H1 (cell line): ENCODE measurements around the gene SPC24. TPM values are rescaled to one million over a fixed set of nuclear protein-coding genes. Genes with fewer than 3 reads are reported as not detected.

Experiments used
- CTCF ChIA-PET: fragments of 300-600 bp; sonication (Branson Sonifier 250); formaldehyde crosslinking; loops from one replicate; lab custom pipeline; 2021; ENCODE audit not compliant: partially characterized antibody; lab: Charles Lee
- POLR2A ChIA-PET: fragments of 300-600 bp; sonication (Branson Sonifier 250); formaldehyde crosslinking; loops from one replicate; lab custom pipeline; 2021; ENCODE audit warnings: inconsistent platforms; ENCODE audit not compliant: partially characterized antibody; lab: Charles Lee
- DNase-seq, 2 experiments: peaks; one replicate each; pipeline versions ENCODE4 v3.0.0 to v3.0.0-alpha.2; 2010 to 2022; ENCODE audit warnings: low spot score in 2 of 2, low read depth in 1 of 2, mixed read lengths in 1 of 2
- FAIRE-seq: peaks from 2 replicates; lab custom pipeline; 2011; peaks lifted over from hg19 to GRCh38; lab: Jason Lieb, UNC
- H2AFZ ChIP-seq: 2 replicates; pipeline ENCODE4 v1.8.1; 2012; ENCODE audit warnings: low read length, inconsistent platforms
- H2AK5ac ChIP-seq: 2 replicates; pipeline ENCODE4 v1.6.1; 2013; ENCODE audit warnings: low read depth, low read length
- H2BK120ac ChIP-seq: replicated peaks from 2 replicates; pipeline ENCODE3; 2013; ENCODE audit warnings: low read depth, low read length, inconsistent platforms
- H2BK12ac ChIP-seq: 2 replicates; pipeline ENCODE4 v1.6.1; 2013; ENCODE audit warnings: low read depth, low read length
- H2BK15ac ChIP-seq: 2 replicates; pipeline ENCODE4 v1.6.1; 2013; ENCODE audit warnings: low read length
- H2BK20ac ChIP-seq: 2 replicates; pipeline ENCODE4 v1.6.1; 2013; ENCODE audit warnings: low read length
- H2BK5ac ChIP-seq: 2 replicates; pipeline ENCODE4 v1.6.1; 2013; ENCODE audit warnings: low read depth, low read length
- H3K14ac ChIP-seq: 2 replicates; pipeline ENCODE4 v1.6.1; 2013; ENCODE audit warnings: inconsistent platforms; ENCODE audit not compliant: insufficient read length
- H3K18ac ChIP-seq: 2 replicates; pipeline ENCODE4 v1.6.1; 2013; ENCODE audit warnings: low read length; ENCODE audit errors: extremely low read depth
- H3K23ac ChIP-seq: 2 replicates; pipeline ENCODE4 v1.6.1; 2013; ENCODE audit warnings: inconsistent platforms; ENCODE audit not compliant: insufficient read length
- H3K23me2 ChIP-seq: 2 replicates; pipeline ENCODE4 v1.6.1; 2013; ENCODE audit warnings: low read depth, low read length
- H3K27ac ChIP-seq: 2 replicates; pipeline ENCODE4 v1.6.1; 2011; ENCODE audit warnings: low read depth, low read length, inconsistent platforms
- H3K27me3 ChIP-seq, 4 experiments: replicated peaks in 1 of 4; 1 replicate in 1 of 4; 2 replicates in 3 of 4; pipeline versions ENCODE4 v1.6.1 to v1.8.1; 2011 to 2013; ENCODE audit warnings: low read length in 3 of 4, mild to moderate bottlenecking in 3 of 4, inconsistent platforms in 2 of 4, mixed read lengths in 2 of 4, moderate library complexity in 1 of 4; ENCODE audit not compliant: control insufficient read depth in 3 of 4, insufficient read depth in 3 of 4; ENCODE audit errors: extremely low read depth in 1 of 4
- H3K36me3 ChIP-seq, 4 experiments: 2 replicates each; pipeline versions ENCODE4 v1.6.1 to v1.8.1; 2011 to 2013; ENCODE audit warnings: mild to moderate bottlenecking in 4 of 4, low read length in 3 of 4, moderate library complexity in 2 of 4, control low read depth in 1 of 4, inconsistent platforms in 1 of 4; ENCODE audit not compliant: insufficient read depth in 4 of 4, control insufficient read depth in 2 of 4
- H3K4ac ChIP-seq: replicated peaks from 2 replicates; pipeline ENCODE3; 2013; ENCODE audit warnings: low read length, low read depth, mixed read lengths, inconsistent platforms; ENCODE audit not compliant: insufficient read length
- H3K4me1 ChIP-seq, 4 experiments: replicated peaks in 1 of 4; 1 replicate in 1 of 4; 2 replicates in 3 of 4; pipeline versions ENCODE4 v1.6.1 to v1.8.1; 2011 to 2013; ENCODE audit warnings: low read length in 3 of 4, inconsistent platforms in 2 of 4, mixed read lengths in 1 of 4; ENCODE audit not compliant: insufficient read depth in 4 of 4, control insufficient read depth in 3 of 4
- H3K4me2 ChIP-seq, 2 experiments: 2 replicates each; pipeline versions ENCODE4 v1.6.1 to v1.8.1; 2011 to 2013; ENCODE audit warnings: low read depth in 2 of 2, low read length in 2 of 2, control low read depth in 1 of 2, inconsistent platforms in 1 of 2, mild to moderate bottlenecking in 1 of 2; ENCODE audit not compliant: insufficient read depth in 1 of 2
- H3K4me3 ChIP-seq, 4 experiments: fragments of 200-600, 300-600 bp in 1 of 4; sonication (generic), shearing (Covaris generic), sonication (Bioruptor Twin) in 1 of 4; 2 replicates each; pipeline versions ENCODE4 v1.5.1 to v1.8.1; 2011 to 2016; ENCODE audit warnings: low read length in 4 of 4, low read depth in 3 of 4, control low read depth in 2 of 4, inconsistent platforms in 2 of 4, mild to moderate bottlenecking in 2 of 4, mixed read lengths in 1 of 4, moderate library complexity in 1 of 4; ENCODE audit not compliant: insufficient read depth in 2 of 4; ENCODE audit errors: extremely low read depth in 1 of 4
- H3K56ac ChIP-seq: replicated peaks from 2 replicates; pipeline ENCODE3; 2013; ENCODE audit warnings: low read depth, mild to moderate bottlenecking, mixed read lengths, low read length, inconsistent platforms; ENCODE audit not compliant: insufficient read length
- H3K79me1 ChIP-seq: 2 replicates; pipeline ENCODE4 v1.6.1; 2013; ENCODE audit warnings: low read depth, low read length, control low read depth
- H3K79me2 ChIP-seq, 2 experiments: 2 replicates each; pipeline versions ENCODE4 v1.6.1 to v1.8.1; 2012 to 2013; ENCODE audit warnings: low read length in 2 of 2, mild to moderate bottlenecking in 2 of 2, inconsistent platforms in 1 of 2; ENCODE audit not compliant: insufficient read depth in 2 of 2, control insufficient read depth in 1 of 2
- H3K9ac ChIP-seq, 4 experiments: replicated peaks in 1 of 4; 1 replicate in 1 of 4; 2 replicates in 3 of 4; pipeline versions ENCODE4 v1.6.1 to v1.8.1; 2011 to 2013; ENCODE audit warnings: low read depth in 3 of 4, low read length in 3 of 4, control low read depth in 2 of 4, mild to moderate bottlenecking in 2 of 4, moderate library complexity in 2 of 4, inconsistent platforms in 1 of 4; ENCODE audit errors: extremely low read depth in 1 of 4
- H3K9me3 ChIP-seq, 2 experiments: 2 replicates each; pipeline versions ENCODE4 v1.6.1 to v1.8.1; 2012 to 2013; ENCODE audit warnings: mild to moderate bottlenecking in 2 of 2, moderate library complexity in 2 of 2, control low read depth in 1 of 2, inconsistent platforms in 1 of 2, low read depth in 1 of 2, low read length in 1 of 2, mixed read lengths in 1 of 2; ENCODE audit not compliant: insufficient read depth in 2 of 2
- H4K20me1 ChIP-seq, 2 experiments: replicated peaks in 1 of 2; 2 replicates each; pipeline versions ENCODE3 to v1.8.1; 2011 to 2013; ENCODE audit warnings: inconsistent platforms in 2 of 2, low read length in 2 of 2, mild to moderate bottlenecking in 1 of 2; ENCODE audit not compliant: insufficient read depth in 2 of 2, control insufficient read depth in 1 of 2
- H4K5ac ChIP-seq: 2 replicates; pipeline ENCODE4 v1.6.1; 2013; ENCODE audit warnings: low read length, low read depth, mixed read lengths, inconsistent platforms; ENCODE audit not compliant: insufficient read length
- H4K8ac ChIP-seq: 2 replicates; pipeline ENCODE4 v1.8.0; 2013; ENCODE audit warnings: mild to moderate bottlenecking, moderate library complexity, low read length, inconsistent platforms; ENCODE audit not compliant: insufficient read depth; ENCODE audit errors: extremely low read depth
- H4K91ac ChIP-seq: replicated peaks from 2 replicates; pipeline ENCODE3; 2013; ENCODE audit warnings: low read length, mixed read lengths, inconsistent platforms; ENCODE audit not compliant: insufficient read length
- ATF2 ChIP-seq: IDR thresholded peaks from 2 replicates; pipeline ENCODE4 v1.6.1; 2012; ENCODE audit warnings: low read length, inconsistent platforms
- CTBP2 ChIP-seq: IDR thresholded peaks from 2 replicates; pipeline ENCODE4 v1.7.0; 2011; ENCODE audit warnings: borderline replicate concordance, mild to moderate bottlenecking, moderate library complexity, mixed read lengths, low read length; ENCODE audit not compliant: insufficient read depth, insufficient read length
- EP300 ChIP-seq, 2 experiments: IDR thresholded peaks; 1 replicate in 1 of 2; 2 replicates in 1 of 2; pipeline ENCODE4 v1.6.1; 2011 to 2012; ENCODE audit warnings: low read depth in 2 of 2, low read length in 2 of 2, mild to moderate bottlenecking in 2 of 2, borderline replicate concordance in 1 of 2, inconsistent platforms in 1 of 2, moderate library complexity in 1 of 2
- HDAC6 ChIP-seq: IDR thresholded peaks from one replicate; pipeline ENCODE4 v1.7.1; 2012; ENCODE audit warnings: low read depth, mild to moderate bottlenecking, inconsistent platforms, low read length, moderate library complexity
- JUND ChIP-seq: IDR thresholded peaks from 2 replicates; pipeline ENCODE4 v1.6.1; 2011; ENCODE audit warnings: mild to moderate bottlenecking, improper control_type of control experiment, low read length
- NANOG ChIP-seq: IDR thresholded peaks from 2 replicates; pipeline ENCODE4 v1.6.1; 2011; ENCODE audit warnings: low read length, low read depth, mild to moderate bottlenecking, inconsistent platforms; ENCODE audit not compliant: insufficient read depth, poor library complexity, severe bottlenecking
- NRF1 ChIP-seq: IDR thresholded peaks from 2 replicates; pipeline ENCODE4 v1.6.1; 2011; ENCODE audit warnings: mild to moderate bottlenecking, low read depth, low read length, improper control_type of control experiment
- SIN3A ChIP-seq, 2 experiments: IDR thresholded peaks in 1 of 2; conservative IDR thresholded peaks in 1 of 2; 2 replicates each; pipeline ENCODE4 v1.6.1; 2011 to 2012; ENCODE audit warnings: low read length in 2 of 2, improper control_type of control experiment in 1 of 2, low read depth in 1 of 2, mild to moderate bottlenecking in 1 of 2
- TAF7 ChIP-seq: optimal IDR thresholded peaks from 2 replicates; pipeline ENCODE3; 2011; ENCODE audit warnings: low read depth, mild to moderate bottlenecking, inconsistent platforms, low read length, moderate library complexity, borderline replicate concordance
- USF2 ChIP-seq: IDR thresholded peaks from 2 replicates; pipeline ENCODE4 v1.6.1; 2011; ENCODE audit warnings: low read length, improper control_type of control experiment
- WGBS, 2 experiments: shearing (Covaris generic) in 1 of 2; methylation state at CpG; one replicate each; pipeline versions ENCODE4 v1.1.6 to v1.1.7; 2013 to 2015; ENCODE audit warnings: low lambda C conversion rate in 2 of 2, mixed read lengths in 2 of 2, inconsistent platforms in 1 of 2, low coverage in 1 of 2, missing lambda C conversion rate in 1 of 2; ENCODE audit not compliant: insufficient replicate concordance in 2 of 2, insufficient coverage in 1 of 2, insufficient read length in 1 of 2; ENCODE audit errors: extremely low coverage in 1 of 2, missing lambda C conversion rate in 1 of 2; 5-methylcytosine and 5-hydroxymethylcytosine counted together
- polyA plus RNA-seq, 7 experiments: library from polyadenylated mRNA; depleted of rRNA in 3 of 7; stranded (reverse) in 5 of 7; unstranded in 2 of 7; fragments of >200 nt in 5 of 7; fragments of 200-250 nt in 2 of 7; gene quantifications; 1 replicate in 5 of 7; 2 replicates in 1 of 7; 4 replicates in 1 of 7; pipeline versions ENCODE4 v1.2.1 to v1.2.3, GENCODE V29; 2011 to 2013; ENCODE audit warnings: missing spikeins in 2 of 7, mixed read lengths in 2 of 7
- total RNA-seq: library from RNA; stranded (reverse); fragmentation: NEBNext Ultra II Directional; extraction: Animal tissue kit (Norgen Biotek cat#: 25700); gene quantifications from 2 replicates; pipeline ENCODE4 v1.2.1, GENCODE V29; 2021

The SPC24 gene
- total and polyA plus RNA-seq, 2 of the 8 experiments (the other 6 are each of a cell fraction or from before 2014, with no cell fraction given): 17.7 to 42.4 TPM

DNA sequence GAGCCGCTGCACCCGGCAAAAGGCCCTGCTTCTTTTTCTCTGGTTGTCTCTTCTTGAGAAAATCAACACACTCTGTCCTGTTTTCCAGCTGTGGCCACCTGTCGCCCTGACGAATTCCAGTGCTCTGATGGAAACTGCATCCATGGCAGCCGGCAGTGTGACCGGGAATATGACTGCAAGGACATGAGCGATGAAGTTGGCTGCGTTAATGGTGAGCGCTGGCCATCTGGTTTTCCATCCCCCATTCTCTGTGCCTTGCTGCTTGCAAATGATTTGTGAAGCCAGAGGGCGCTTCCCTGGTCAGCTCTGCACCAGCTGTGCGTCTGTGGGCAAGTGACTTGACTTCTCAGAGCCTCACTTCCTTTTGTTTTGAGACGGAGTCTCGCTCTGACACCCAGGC, 49.1 kb downstream of the SPC24 start:
- Histone ChIP-seq H3K36me3 (peaks cover 51 to 95% (median 79%) of the 10 kb centered on the region in 4 experiments), H3K27ac (no peak overlapping the region), H3K18ac (no peak overlapping the region), H2AFZ (no peak overlapping the region), H3K23me2 (no peaks in the 10 kb centered on the region), H3K9ac (no peak overlapping the region), H3K79me1 (peaks cover 4% of the 10 kb centered on the region; the same call in 1 of the 2 replicates), H3K9me3 (no peaks in the 10 kb centered on the region), H2AK5ac (no peak overlapping the region), H4K20me1 (peaks cover 8 to 26% of the 10 kb centered on the region in 2 experiments), H4K8ac (no peak overlapping the region), H3K23ac (no peak overlapping the region), H3K56ac (no peak overlapping the region), H2BK5ac (no peak overlapping the region), H2BK15ac (no peak overlapping the region), H2BK120ac (no peak overlapping the region), H4K91ac (no peak overlapping the region), H2BK20ac (no peak overlapping the region), H2BK12ac (no peak overlapping the region), H3K4me1 (peaks cover 0 to 3% (median 0%) of the 10 kb centered on the region in 4 experiments; a peak in 1 of 7 replicates), H3K4me2 (no peak overlapping the region), H3K4ac (no peak overlapping the region), H4K5ac (no peak overlapping the region), H3K4me3 (no peak overlapping the region), H3K27me3 (no peaks in the 10 kb centered on the region), H3K79me2 (peaks cover 0 to 12% of the 10 kb centered on the region in 2 experiments; a peak in 3 of 4 replicates), H3K14ac (no peak overlapping the region)
- FAIRE-seq: no peak
- WGBS, 2 experiments: 98% methylated on average over 13 of the region's 13 CpGs; no CpG with 5 or more reads in 1 of the 2 experiments
- DNase-seq: no peak
- ChIA-PET POLR2A (no interaction called here), CTCF (interaction anchor here (4.2 kb wide), 1 partner anchor 20 kb away, joined by 13 read pairs; no protein-coding TSS in a partner anchor)
- no peak for TF ChIP-seq CTBP2
- TF ChIP-seq NANOG: no peak
- TF ChIP-seq ATF2: no peak
- TF ChIP-seq SIN3A (conservative IDR thresholded peaks at IDR 0.05 in 1 of 2, IDR thresholded peaks at IDR 0.05 in 1 of 2; ENCODE audit: low read depth in 1 of 2, low read length in 2 of 2): no peak
- TF ChIP-seq TAF7: no peak
- TF ChIP-seq USF2: no peak
- TF ChIP-seq HDAC6: no peak
- TF ChIP-seq EP300 (IDR thresholded peaks at IDR 0.05; ENCODE audit: borderline replicate concordance in 1 of 2, low read depth in 2 of 2, low read length in 2 of 2): no peak
- no peak for TF ChIP-seq JUND
- TF ChIP-seq NRF1: no peak
